DOHH2 (cell line): ENCODE measurements around the gene GRPEL2.

Experiments used
- H3F3A ChIP-seq: fragments of 200-600 bp; sonication (generic), shearing (Covaris generic); 2 replicates; pipeline ENCODE4 v1.6.0; 2016; ENCODE audit warnings: antibody characterized with exemption, mild to moderate bottlenecking; ENCODE audit not compliant: control insufficient read depth, insufficient read depth
- H3K27ac ChIP-seq: fragments of 200-600 bp; sonication (generic); 2 replicates; pipeline ENCODE4 v1.5.1; 2014; ENCODE audit warnings: low read depth, mild to moderate bottlenecking, low read length, moderate library complexity
- H3K27me3 ChIP-seq: fragments of 200-600 bp; sonication (generic); 2 replicates; pipeline ENCODE4 v1.6.1; 2014; ENCODE audit warnings: mild to moderate bottlenecking, low read length, mixed read lengths; ENCODE audit not compliant: control insufficient read depth
- H3K36me3 ChIP-seq: fragments of 200-600 bp; sonication (generic); 2 replicates; pipeline ENCODE4 v1.6.1; 2014; ENCODE audit warnings: mild to moderate bottlenecking, low read length, moderate library complexity, mixed read lengths; ENCODE audit not compliant: control insufficient read depth
- H3K4me1 ChIP-seq: fragments of 200-600 bp; sonication (generic); 2 replicates; pipeline ENCODE4 v1.6.1; 2014; ENCODE audit warnings: mild to moderate bottlenecking, low read length, mixed read lengths; ENCODE audit not compliant: control insufficient read depth
- H3K4me2 ChIP-seq: fragments of 200-600 bp; sonication (generic); 2 replicates; pipeline ENCODE4 v1.6.0; 2014; ENCODE audit warnings: mild to moderate bottlenecking, low read length, moderate library complexity
- H3K4me3 ChIP-seq: fragments of 200-600 bp; sonication (generic); 2 replicates; pipeline ENCODE4 v1.5.1; 2014; ENCODE audit warnings: mild to moderate bottlenecking, low read length, mixed read lengths
- H3K79me2 ChIP-seq: fragments of 200-600 bp; sonication (generic); 2 replicates; pipeline ENCODE4 v1.6.1; 2014; ENCODE audit warnings: mild to moderate bottlenecking, low read length, mixed read lengths; ENCODE audit not compliant: control insufficient read depth
- H3K9me2 ChIP-seq: fragments of 200-600 bp; sonication (generic); replicated peaks from 2 replicates; pipeline ENCODE4 v1.6.1; 2014; ENCODE audit warnings: mild to moderate bottlenecking, low read length, mixed read lengths; ENCODE audit not compliant: control insufficient read depth
- H3K9me3 ChIP-seq: fragments of 200-600 bp; sonication (generic); 2 replicates; pipeline ENCODE4 v1.6.1; 2014; ENCODE audit warnings: antibody characterized with exemption, low read length, mixed read lengths; ENCODE audit not compliant: control insufficient read depth, insufficient read depth
- H4K20me1 ChIP-seq: fragments of 200-600 bp; sonication (generic); 2 replicates; pipeline ENCODE4 v1.6.0; 2014; ENCODE audit warnings: low read depth, mild to moderate bottlenecking, antibody characterized with exemption, low read length, moderate library complexity; ENCODE audit not compliant: control insufficient read depth, insufficient read depth
- CTCF ChIP-seq: fragments of 200-600 bp; sonication (generic); IDR thresholded peaks from one replicate; pipeline ENCODE4 v1.5.1; 2014; ENCODE audit warnings: antibody characterized with exemption, mild to moderate bottlenecking, low read depth, low read length; ENCODE audit not compliant: poor library complexity, severe bottlenecking
- EZH2phosphoT487 ChIP-seq: fragments of 200-600 bp; sonication (generic); IDR thresholded peaks from 2 replicates; pipeline ENCODE4 v1.6.1; 2017; ENCODE audit warnings: borderline replicate concordance, mild to moderate bottlenecking, antibody characterized with exemption, low read length, moderate library complexity, mixed read lengths

GRPEL2 gene

GRCh38 chr5:149301049-149301743 lies 44.1 kb upstream of the GRPEL2 start:
- H4K20me1 ChIP-seq = no peaks in the 10 kb centered on the region
- peaks cover 10% of the 10 kb centered on the region for H3K4me1 ChIP-seq
- no peaks in the 10 kb centered on the region for H3K9me2 ChIP-seq
- no peaks in the 10 kb centered on the region for H3K36me3 ChIP-seq
- H3K4me3 ChIP-seq = no peak overlapping the region
- H3K79me2 ChIP-seq = no peaks in the 10 kb centered on the region
- no peaks in the 10 kb centered on the region for H3K9me3 ChIP-seq
- no peak overlapping the region for H3K4me2 ChIP-seq
- no peak overlapping the region for H3K27ac ChIP-seq
- peaks cover 11% of the 10 kb centered on the region; the same call in 1 of the 2 replicates for H3K27me3 ChIP-seq
- TF ChIP-seq CTCF = no peak
- H3F3A ChIP-seq = no peaks in the 10 kb centered on the region

- Histone ChIP-seq H3K4me1 (peaks cover 5% of the 10 kb centered on the region; the same call in 1 of the 2 replicates), H3K79me2 (no peaks in the 10 kb centered on the region), H3K4me2 (no peak overlapping the region), H3K27me3 (peaks cover 11% of the 10 kb centered on the region; the same call in 1 of the 2 replicates), H3K27ac (no peak overlapping the region), H3K9me2 (no peaks in the 10 kb centered on the region), H3F3A (no peaks in the 10 kb centered on the region), H4K20me1 (no peaks in the 10 kb centered on the region), H3K4me3 (no peak overlapping the region), H3K36me3 (no peaks in the 10 kb centered on the region), H3K9me3 (no peaks in the 10 kb centered on the region)
- TF ChIP-seq EZH2phosphoT487 (no peak), CTCF (no peak)
These were observed 43.4 kb upstream of the GRPEL2 start for GRCh38 chr5:149301744-149302380.

GRCh38 chr5:149302641-149303040 lies 42.7 kb upstream of the GRPEL2 start:
- no peak overlapping the region for H3K4me3 ChIP-seq
- peaks cover 5% of the 10 kb centered on the region; the same call in 1 of the 2 replicates for H3K4me1 ChIP-seq
- H3K79me2 ChIP-seq = no peaks in the 10 kb centered on the region
- H4K20me1 ChIP-seq = no peaks in the 10 kb centered on the region
- H3F3A ChIP-seq = no peaks in the 10 kb centered on the region
- no peak overlapping the region for H3K4me2 ChIP-seq
- no peaks in the 10 kb centered on the region for H3K9me2 ChIP-seq
- peaks cover 11% of the 10 kb centered on the region; the same call in 1 of the 2 replicates for H3K27me3 ChIP-seq
- no peak overlapping the region for H3K27ac ChIP-seq
- no peak for TF ChIP-seq CTCF
- TF ChIP-seq EZH2phosphoT487 = no peak
- H3K9me3 ChIP-seq = no peaks in the 10 kb centered on the region
- no peaks in the 10 kb centered on the region for H3K36me3 ChIP-seq
